K562 (cell line): ENCODE data around the gene GALNT15. TPM values are rescaled to one million over a fixed set of nuclear protein-coding genes. Genes with fewer than 3 reads are reported as not detected.

ENCODE experiments used
- ATAC-seq: fragments of 200-7000 bp; cut with Tn5 transposase; 3 replicates; pipeline ENCODE4 v1.9.1; 2020; ENCODE audit warnings: moderate library complexity
- BruUV-seq: library from RNA; stranded (reverse); fragments of 400-500 nt; replicated peaks from 2 replicates; lab custom pipeline; 2021; lab: Mats Ljungman, UMichigan
- CTCF ChIA-PET: fragments of 300-600 bp; formaldehyde crosslinking; extraction: SDS; loops from one replicate; lab custom pipeline; 2021; ENCODE audit warnings: low intra/inter-chr PET ratio; lab: Yijun Ruan, JAX
- POLR2A ChIA-PET: fragments of 300-600, 350-650 bp; sonication (Branson Sonifier 250); formaldehyde crosslinking; extraction: SDS; loops from one replicate; lab custom pipeline; 2021; ENCODE audit warnings: antibody characterized with exemption, inconsistent platforms; lab: Yijun Ruan, JAX
- DNase-seq, 4 experiments: peaks; one replicate each; pipeline versions ENCODE4 v3.0.0 to v3.0.0-alpha.2; 2011 to 2018; ENCODE audit warnings: low spot score in 3 of 4, mixed read lengths in 3 of 4; ENCODE audit errors: extremely low read depth in 1 of 4
- FAIRE-seq: peaks from 2 replicates; lab custom pipeline; 2011; peaks lifted over from hg19 to GRCh38; lab: Jason Lieb, UNC
- H2AFZ ChIP-seq: 2 replicates; pipeline ENCODE4 v1.6.0; 2011; ENCODE audit warnings: low read depth, low read length, control low read depth, inconsistent platforms
- H3K27ac ChIP-seq: fragments of 200-600 bp; 3 replicates; pipeline ENCODE4 v1.8.0; 2011; ENCODE audit warnings: low read depth, mild to moderate bottlenecking, control low read depth, inconsistent platforms, low read length, moderate library complexity, mixed read lengths; ENCODE audit errors: extremely low read depth
- H3K27me3 ChIP-seq, 2 experiments: fragments of 300-600 bp in 1 of 2; 2 replicates in 1 of 2; 3 replicates in 1 of 2; pipeline versions ENCODE4 v1.6.0 to v1.8.0; 2011; ENCODE audit warnings: inconsistent platforms in 2 of 2, low read length in 2 of 2, mild to moderate bottlenecking in 1 of 2, mixed read lengths in 1 of 2, moderate library complexity in 1 of 2; ENCODE audit not compliant: control insufficient read depth in 2 of 2, insufficient read depth in 2 of 2
- H3K36me3 ChIP-seq: fragments of 300-600 bp; 3 replicates; pipeline ENCODE4 v1.8.0; 2011; ENCODE audit warnings: mild to moderate bottlenecking, low read length, inconsistent platforms; ENCODE audit not compliant: control insufficient read depth, insufficient read depth
- H3K4me1 ChIP-seq, 2 experiments: fragments of 200-600 bp in 1 of 2; replicated peaks in 1 of 2; 2 replicates in 1 of 2; 3 replicates in 1 of 2; pipeline versions ENCODE4 v1.5.1 to v1.8.0; 2011; ENCODE audit warnings: inconsistent platforms in 2 of 2, low read length in 2 of 2, mild to moderate bottlenecking in 1 of 2, mixed read lengths in 1 of 2, moderate library complexity in 1 of 2; ENCODE audit not compliant: control insufficient read depth in 2 of 2, insufficient read depth in 2 of 2
- H3K4me2 ChIP-seq: 2 replicates; pipeline ENCODE4 v1.6.1; 2011; ENCODE audit warnings: low read length, control low read depth, inconsistent platforms, mixed read lengths; ENCODE audit not compliant: insufficient read depth
- H3K4me3 ChIP-seq: fragments of 200-600 bp; sonication (generic), shearing (Covaris generic); 2 replicates; pipeline ENCODE4 v1.5.1; 2016; ENCODE audit warnings: control low read depth, inconsistent platforms
- H3K79me2 ChIP-seq: fragments of 200-600 bp; 3 replicates; pipeline ENCODE4 v1.8.0; 2011; ENCODE audit warnings: low read length, inconsistent platforms; ENCODE audit not compliant: control insufficient read depth, insufficient read depth
- H3K9ac ChIP-seq, 2 experiments: 2 replicates each; pipeline versions ENCODE4 v1.6.0 to v1.6.1; 2011; ENCODE audit warnings: low read depth in 2 of 2, low read length in 2 of 2, control low read depth in 1 of 2, inconsistent platforms in 1 of 2, mild to moderate bottlenecking in 1 of 2, mixed read lengths in 1 of 2; ENCODE audit not compliant: insufficient read depth in 1 of 2
- H3K9me1 ChIP-seq: one replicate; pipeline ENCODE4 v1.6.0; 2011; ENCODE audit warnings: inconsistent platforms, mild to moderate bottlenecking, low read length, moderate library complexity; ENCODE audit not compliant: control insufficient read depth, insufficient read depth
- H3K9me3 ChIP-seq: replicated peaks from 2 replicates; pipeline ENCODE4 v1.5.1; 2011; ENCODE audit warnings: low read depth, low read length, inconsistent platforms; ENCODE audit not compliant: control insufficient read depth, insufficient read depth
- H4K20me1 ChIP-seq: replicated peaks from 2 replicates; pipeline ENCODE4 v1.6.1; 2011; ENCODE audit warnings: low read length, inconsistent platforms, mixed read lengths; ENCODE audit not compliant: control insufficient read depth, insufficient read depth
- DACH1 ChIP-seq: fragments of 450-650 bp; IDR thresholded peaks from 2 replicates; pipeline ENCODE4 v1.6.1; 2018; ENCODE audit not compliant: partially characterized antibody
- DPF2 ChIP-seq: fragments of 450-650 bp; IDR thresholded peaks from 2 replicates; pipeline ENCODE4 v1.6.1; 2016
- FOXK2 ChIP-seq, 2 experiments: fragments of 450-650 bp; IDR thresholded peaks in 1 of 2; conservative IDR thresholded peaks in 1 of 2; 2 replicates each; pipeline ENCODE4 v1.6.1; 2016; ENCODE audit warnings: low read depth in 2 of 2, mild to moderate bottlenecking in 1 of 2
- KLF10 ChIP-seq: fragments of 250-450 bp; sonication (Bioruptor Pico); IDR thresholded peaks from 2 replicates; pipeline ENCODE4 v1.6.1; 2021; ENCODE audit warnings: matching md5 sums
- KLF13 ChIP-seq: fragments of 450-650 bp; IDR thresholded peaks from 2 replicates; pipeline ENCODE4 v1.6.1; 2016; ENCODE audit warnings: missing genetic modification characterization, low read depth, mild to moderate bottlenecking, missing compliant biosample characterization, moderate library complexity, borderline replicate concordance
- MTA2 ChIP-seq: fragments of 450-650 bp; IDR thresholded peaks from 2 replicates; pipeline ENCODE4 v1.6.1; 2016; ENCODE audit warnings: low read depth
- NCOA4 ChIP-seq: fragments of 450-650 bp; IDR thresholded peaks from 2 replicates; pipeline ENCODE4 v1.6.1; 2018; ENCODE audit warnings: mild to moderate bottlenecking; ENCODE audit not compliant: partially characterized antibody
- PCBP1 ChIP-seq: fragments of 200-400 bp; formaldehyde crosslinking; IDR thresholded peaks from 2 replicates; pipeline ENCODE4 v1.6.1; 2018; ENCODE audit warnings: mild to moderate bottlenecking, low read depth, low read length; ENCODE audit not compliant: poor library complexity, severe bottlenecking
- SETDB1 ChIP-seq: IDR thresholded peaks from one replicate; pipeline ENCODE4 v1.6.1; 2012; ENCODE audit warnings: low read length, control low read depth, inconsistent platforms
- SOX6 ChIP-seq: fragments of 450-650 bp; IDR thresholded peaks from 2 replicates; pipeline ENCODE4 v1.6.1; 2014; ENCODE audit warnings: mild to moderate bottlenecking
- TAF7 ChIP-seq: fragments of 450-650 bp; IDR thresholded peaks from 2 replicates; pipeline ENCODE4 v1.6.1; 2016; ENCODE audit warnings: missing genetic modification characterization, missing compliant biosample characterization
- ZNF589 ChIP-seq: fragments of 200-800 bp; sonication (Bioruptor generic); IDR thresholded peaks from 2 replicates; pipeline ENCODE4 v1.6.1; 2016; ENCODE audit warnings: low read depth, missing genetic modification characterization, missing compliant biosample characterization
- WGBS: fragments of 100-300 bp; shearing (Covaris generic); methylation state at CpG from one replicate; pipeline ENCODE4 v1.1.6; 2016; ENCODE audit warnings: low coverage, mixed read lengths; ENCODE audit not compliant: insufficient coverage; ENCODE audit errors: missing lambda C conversion rate; 5-methylcytosine and 5-hydroxymethylcytosine counted together
- in situ Hi-C: fragments of 300-500 bp; cut with MboI; formaldehyde crosslinking; loops from 4 replicates; pipeline ENCODE4 v1.15.0; 2018; ENCODE audit warnings: inconsistent platforms, mixed read lengths
- intact Hi-C: fragments of 100-400 bp; cut with micrococcal nuclease; formaldehyde crosslinking; loops from 2 replicates; pipeline ENCODE4 v1.14.2; 2022
- polyA plus RNA-seq, 8 experiments: library from polyadenylated mRNA; depleted of rRNA in 4 of 8; stranded (reverse) in 5 of 8; unstranded in 3 of 8; fragments of >200 nt; fragmentation: Nextera tagmentation in 2 of 8; fragmentation: Illumina TruSeq in 1 of 8; extraction: Ambion mirVana in 2 of 8; extraction: Trizol in 1 of 8; gene quantifications; 2 replicates each; pipeline versions ENCODE4 v1.2.1 to v1.2.3, GENCODE V29; 2011 to 2014; ENCODE audit warnings: inconsistent platforms in 1 of 8, missing spikeins in 1 of 8
- total RNA-seq, 7 experiments: library from RNA; depleted of rRNA in 6 of 7; stranded (reverse); fragments of >200 nt in 6 of 7; fragmentation: Illumina TruSeq in 2 of 7; extraction: Trizol in 2 of 7; gene quantifications; 2 replicates each; pipeline versions ENCODE4 v1.2.1 to v1.2.3, GENCODE V29; 2011 to 2021; ENCODE audit warnings: low replicate concordance in 1 of 7
- TF ChIP-seq, protein P1 (sequence below): IDR thresholded peaks from 2 replicates; pipeline ENCODE4 v1.6.1; 2011; ENCODE audit not compliant: insufficient read length; ENCODE audit errors: extremely low read depth
- TF ChIP-seq, protein P2 (sequence below): fragments of 250-450 bp; sonication (Bioruptor Pico); IDR thresholded peaks from 2 replicates; pipeline ENCODE4 v1.4.0; 2020; ENCODE audit warnings: borderline replicate concordance

Gene GALNT15
- total and polyA plus RNA-seq, 9 of the 15 experiments (the other 6 are each of a cell fraction or from before 2014, with no cell fraction given) = not detected

DNA sequence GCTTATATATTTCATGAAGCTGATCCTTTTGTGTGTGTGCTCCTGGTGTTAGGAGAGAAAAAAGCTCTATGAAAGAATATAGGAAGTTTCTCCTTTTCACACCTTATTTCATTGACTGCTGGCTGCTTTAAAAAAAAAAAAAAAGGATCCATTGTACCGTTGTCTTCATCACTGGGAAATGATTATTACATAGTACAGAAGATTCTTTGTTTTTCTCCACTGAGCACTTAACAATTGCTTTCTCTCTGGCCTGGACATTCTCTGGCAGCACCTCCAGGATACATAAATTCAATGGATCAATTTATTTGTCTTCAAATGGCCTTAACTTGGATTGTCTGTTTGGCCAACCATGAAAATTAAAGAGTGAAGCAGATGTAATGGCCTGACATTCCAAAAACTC, 53.1 kb downstream of the GALNT15 start:
- BruUV-seq = no TSS peak
- Histone ChIP-seq H3K9me1 (no peaks in the 10 kb centered on the region), H3K79me2 (no peaks in the 10 kb centered on the region), H3K27ac (no peak overlapping the region), H3K9me3 (no peaks in the 10 kb centered on the region), H4K20me1 (no peaks in the 10 kb centered on the region), H3K9ac (no peak overlapping the region), H3K4me1 (no peaks in the 10 kb centered on the region), H2AFZ (no peak overlapping the region), H3K4me2 (no peak overlapping the region), H3K36me3 (no peaks in the 10 kb centered on the region), H3K27me3 (peaks cover 10 to 11% of the 10 kb centered on the region in 2 experiments), H3K4me3 (no peak overlapping the region)
- intact Hi-C loops = no loop called here
- WGBS = 0% methylated on average over 1 of the region's 1 CpG
- ChIA-PET CTCF (no interaction called here), POLR2A (interaction anchor here (0.6 to 1.3 kb wide), 2 partner anchors 9 to 452 kb away, joined by 3 to 4 read pairs; no protein-coding TSS in a partner anchor)
- no peak for FAIRE-seq
- no peak for ATAC-seq
- TF ChIP-seq DACH1 = no peak
- no peak for TF ChIP-seq TAF7 (tag)
- no peak for TF ChIP-seq KLF10 (CRISPR knock-in tag)
- no peak for TF ChIP-seq SETDB1
- TF ChIP-seq PCBP1 = no peak
- no peak for TF ChIP-seq FOXK2 (conservative IDR thresholded peaks at IDR 0.05 in 1 of 2, IDR thresholded peaks at IDR 0.05 in 1 of 2; ENCODE audit: low read depth in 2 of 2)
- TF ChIP-seq ZNF589 (CRISPR knock-in tag) = no peak
- TF ChIP-seq, protein P1, sequence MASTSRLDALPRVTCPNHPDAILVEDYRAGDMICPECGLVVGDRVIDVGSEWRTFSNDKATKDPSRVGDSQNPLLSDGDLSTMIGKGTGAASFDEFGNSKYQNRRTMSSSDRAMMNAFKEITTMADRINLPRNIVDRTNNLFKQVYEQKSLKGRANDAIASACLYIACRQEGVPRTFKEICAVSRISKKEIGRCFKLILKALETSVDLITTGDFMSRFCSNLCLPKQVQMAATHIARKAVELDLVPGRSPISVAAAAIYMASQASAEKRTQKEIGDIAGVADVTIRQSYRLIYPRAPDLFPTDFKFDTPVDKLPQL = no peak
- TF ChIP-seq MTA2 = no peak
- TF ChIP-seq, protein P2, sequence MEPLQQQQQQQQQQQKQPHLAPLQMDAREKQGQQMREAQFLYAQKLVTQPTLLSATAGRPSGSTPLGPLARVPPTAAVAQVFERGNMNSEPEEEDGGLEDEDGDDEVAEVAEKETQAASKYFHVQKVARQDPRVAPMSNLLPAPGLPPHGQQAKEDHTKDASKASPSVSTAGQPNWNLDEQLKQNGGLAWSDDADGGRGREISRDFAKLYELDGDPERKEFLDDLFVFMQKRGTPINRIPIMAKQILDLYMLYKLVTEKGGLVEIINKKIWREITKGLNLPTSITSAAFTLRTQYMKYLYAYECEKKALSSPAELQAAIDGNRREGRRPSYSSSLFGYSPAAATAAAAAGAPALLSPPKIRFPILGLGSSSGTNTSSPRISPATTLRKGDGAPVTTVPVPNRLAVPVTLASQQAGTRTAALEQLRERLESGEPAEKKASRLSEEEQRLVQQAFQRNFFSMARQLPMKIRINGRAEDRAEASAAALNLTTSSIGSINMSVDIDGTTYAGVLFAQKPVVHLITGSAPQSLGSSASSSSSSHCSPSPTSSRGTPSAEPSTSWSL (CRISPR knock-in tag) = no peak
- TF ChIP-seq KLF13 (tag) = no peak
- TF ChIP-seq NCOA4 = no peak
- no peak for TF ChIP-seq DPF2
- no peak for TF ChIP-seq SOX6
- in situ Hi-C loops = no loop called here
- DNase-seq = no peak
